GM18907 (cell line): ENCODE results near the gene DBF4.
"Not testable (repeated sequence)": the region's sequence is repeated elsewhere in the genome, so short reads cannot be mapped to it uniquely, and the experiment has no call there.

Experiments used
- ATAC-seq: cut with Tn5 transposase; IDR thresholded peaks from one replicate; pipeline ENCODE4 v1.9.1; 2021; ENCODE audit warnings: mild to moderate bottlenecking, moderate library complexity; ENCODE audit not compliant: unreplicated experiment

The DBF4 gene

GRCh38 chr7:87882151-87882937 lies 6.1 kb downstream of the DBF4 start:
- ATAC-seq = no peak

- ATAC-seq = no peak
These were observed 8.7 kb downstream of the DBF4 start for GRCh38 chr7:87885018-87885417.

- no peak for ATAC-seq
These were observed 10.6 kb downstream of the DBF4 start for GRCh38 chr7:87886875-87887274.

GRCh38 chr7:87895363-87895762 lies 19.1 kb downstream of the DBF4 start:
- no peak for ATAC-seq

- no peak for ATAC-seq
These were observed 23.0 kb downstream of the DBF4 start for GRCh38 chr7:87899255-87899654.

GRCh38 chr7:87907136-87907906 lies 31.0 kb downstream of the DBF4 start:
- ATAC-seq = not testable (repeated sequence)

- ATAC-seq = not testable (repeated sequence)
These were observed 32.5 kb downstream of the DBF4 start for GRCh38 chr7:87908814-87909213.

- no peak for ATAC-seq
These were observed 35.8 kb downstream of the DBF4 start for GRCh38 chr7:87912121-87912520.

- ATAC-seq = no peak
These were observed 42.4 kb downstream of the DBF4 start for GRCh38 chr7:87918740-87919139.

- ATAC-seq = no peak
These were observed 43.6 kb downstream of the DBF4 start for GRCh38 chr7:87919875-87920274.

- no peak for ATAC-seq
These were observed 44.3 kb downstream of the DBF4 start for GRCh38 chr7:87920578-87920977.

GRCh38 chr7:87922759-87923395 lies 46.6 kb downstream of the DBF4 start:
- not testable (repeated sequence) for ATAC-seq

GRCh38 chr7:87926581-87927461 lies 50.5 kb downstream of the DBF4 start:
- ATAC-seq = peak; percentile 99

- ATAC-seq = peak; percentile 37
These were observed 57.3 kb downstream of the DBF4 start for GRCh38 chr7:87933605-87933952.

- ATAC-seq = peak; percentile 98
These were observed 57.8 kb downstream of the DBF4 start, which contains the start of gene ADAM22 for GRCh38 chr7:87933953-87934698. Gene ADAM22, plus strand, starts transcription at chr7:87934251. Its CDS starts 215 bp downstream, at chr7:87934466.

- peak; percentile 3 for ATAC-seq
These were observed 58.5 kb downstream of the DBF4 start for GRCh38 chr7:87934699-87935383.

GRCh38 chr7:87935384-87935706 lies 59.1 kb downstream of the DBF4 start:
- ATAC-seq = no peak

- ATAC-seq = no peak
These were observed 64.8 kb downstream of the DBF4 start for GRCh38 chr7:87941138-87941537.

GRCh38 chr7:87944547-87944946 lies 68.3 kb downstream of the DBF4 start:
- ATAC-seq = peak; percentile 47
